ENCODE results near the gene CNOT1.

Gene CNOT1

GRCh38 chr16:58518083-58518979 is 111.3 kb downstream of the CNOT1 start:
- TF ChIP-seq PPARA (CRISPR knock-in tag; IDR thresholded peaks at IDR 0.05; ENCODE audit: borderline replicate concordance) = no peak
- TF ChIP-seq TCF4 (CRISPR knock-in tag; IDR thresholded peaks at IDR 0.05; ENCODE audit: borderline replicate concordance) = no peak
- no peak for TF ChIP-seq ZNF8 (CRISPR knock-in tag; IDR thresholded peaks at IDR 0.05)
- TF ChIP-seq ZNF70 (CRISPR knock-in tag; IDR thresholded peaks at IDR 0.05) = no peak
- no peak for TF ChIP-seq ISL1 (CRISPR knock-in tag; IDR thresholded peaks at IDR 0.05)
- TF ChIP-seq OSR1 (CRISPR knock-in tag; IDR thresholded peaks at IDR 0.05) = no peak
- no peak for TF ChIP-seq PATZ1 (CRISPR knock-in tag; IDR thresholded peaks at IDR 0.05; ENCODE audit: borderline replicate concordance)
- no peak for TF ChIP-seq ARNTL (CRISPR knock-in tag; IDR thresholded peaks at IDR 0.05; ENCODE audit: borderline replicate concordance, low read depth)
- TF ChIP-seq TSHZ2 (CRISPR knock-in tag; IDR thresholded peaks at IDR 0.05) = no peak
- TF ChIP-seq TOX (CRISPR knock-in tag; IDR thresholded peaks at IDR 0.05; ENCODE audit: borderline replicate concordance) = no peak
- TF ChIP-seq SNAI2 (CRISPR knock-in tag; IDR thresholded peaks at IDR 0.05) = no peak
- TF ChIP-seq CREB5 (CRISPR knock-in tag; IDR thresholded peaks at IDR 0.05; ENCODE audit: low read depth) = no peak
- no peak for TF ChIP-seq GLIS3 (CRISPR knock-in tag; IDR thresholded peaks at IDR 0.05)
- no peak for TF ChIP-seq CSDC2 (CRISPR knock-in tag; IDR thresholded peaks at IDR 0.05)
- no peak for TF ChIP-seq ZC3H10 (CRISPR knock-in tag; IDR thresholded peaks at IDR 0.05)
- no peak for TF ChIP-seq CSRNP3 (CRISPR knock-in tag; IDR thresholded peaks at IDR 0.05)
- no peak for ATAC-seq

- TF ChIP-seq ESRRG (CRISPR knock-in tag; IDR thresholded peaks at IDR 0.05) = no peak
- TF ChIP-seq ZFP30 (CRISPR knock-in tag; IDR thresholded peaks at IDR 0.05) = no peak
- TF ChIP-seq ZFP3 (CRISPR knock-in tag; IDR thresholded peaks at IDR 0.05) = no peak
- TF ChIP-seq RARB (CRISPR knock-in tag; IDR thresholded peaks at IDR 0.05) = no peak
- TF ChIP-seq PPARA (CRISPR knock-in tag; IDR thresholded peaks at IDR 0.05; ENCODE audit: borderline replicate concordance) = no peak
- no peak for TF ChIP-seq TOX (CRISPR knock-in tag; IDR thresholded peaks at IDR 0.05; ENCODE audit: borderline replicate concordance)
- TF ChIP-seq TCF4 (CRISPR knock-in tag; IDR thresholded peaks at IDR 0.05; ENCODE audit: borderline replicate concordance) = no peak
- no peak for TF ChIP-seq CSDC2 (CRISPR knock-in tag; IDR thresholded peaks at IDR 0.05)
- TF ChIP-seq ZC3H10 (CRISPR knock-in tag; IDR thresholded peaks at IDR 0.05) = no peak
- TF ChIP-seq TSHZ2 (CRISPR knock-in tag; IDR thresholded peaks at IDR 0.05) = no peak
- no peak for TF ChIP-seq ARNTL (CRISPR knock-in tag; IDR thresholded peaks at IDR 0.05; ENCODE audit: borderline replicate concordance, low read depth)
- TF ChIP-seq SNAI2 (CRISPR knock-in tag; IDR thresholded peaks at IDR 0.05) = no peak
- no peak for TF ChIP-seq ZNF8 (CRISPR knock-in tag; IDR thresholded peaks at IDR 0.05)
- TF ChIP-seq CREB5 (CRISPR knock-in tag; IDR thresholded peaks at IDR 0.05; ENCODE audit: low read depth) = no peak
- TF ChIP-seq ZNF70 (CRISPR knock-in tag; IDR thresholded peaks at IDR 0.05) = no peak
- no peak for TF ChIP-seq PATZ1 (CRISPR knock-in tag; IDR thresholded peaks at IDR 0.05; ENCODE audit: borderline replicate concordance)
- TF ChIP-seq OSR1 (CRISPR knock-in tag; IDR thresholded peaks at IDR 0.05) = no peak
- ATAC-seq = no peak
Measured at GRCh38 chr16:58516768-58517107, 112.9 kb downstream of the CNOT1 start.
